ENCODE data around the gene AS3MT. TPM values are rescaled to one million over a fixed set of nuclear protein-coding genes. Genes with fewer than 3 reads are reported as not detected.

The AS3MT gene
- total RNA-seq, 6 experiments from 2014 or later = 5.3 to 23.2 (median 14.4) TPM

DNA sequence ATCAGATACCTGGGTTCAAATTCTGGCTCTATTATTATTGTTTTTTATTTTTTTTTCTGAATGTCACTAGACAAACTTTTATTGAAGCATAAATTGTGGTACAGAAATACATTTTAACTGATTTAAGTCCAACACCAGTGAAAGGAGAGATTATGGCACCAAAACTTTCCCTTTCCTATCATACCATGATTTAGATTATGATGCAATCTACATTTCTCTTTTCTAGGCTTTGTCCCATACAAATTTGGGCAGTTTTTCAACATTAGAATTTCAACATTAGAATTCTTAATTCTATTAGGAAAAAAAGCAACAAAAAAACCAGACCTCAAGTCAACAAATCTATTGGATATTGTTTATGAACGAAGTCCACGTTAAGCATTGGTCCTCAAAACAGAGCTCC, 11.0 kb downstream of the AS3MT start:
- H3K4me3 ChIP-seq = no peak overlapping the region
- no peaks in the 10 kb centered on the region for H3K9me3 ChIP-seq
- no peaks in the 10 kb centered on the region for H3K27me3 ChIP-seq
- H3K4me1 ChIP-seq = peaks cover 0 to 21% (median 8%) of the 10 kb centered on the region in 4 donors
- no peak for DNase-seq
- ATAC-seq = no peak
- peaks cover 0 to 9% (median 4%) of the 10 kb centered on the region in 4 donors for H3K36me3 ChIP-seq
- 69% methylated on average over 2 of the region's 2 CpGs for WGBS (ENCODE audit: insufficient coverage, low coverage, low lambda C conversion rate, missing lambda C conversion rate)
- H3K27ac ChIP-seq = no peak overlapping the region
- no peak for TF ChIP-seq POLR2A (IDR thresholded peaks at IDR 0.05)
- TF ChIP-seq, protein P1, sequence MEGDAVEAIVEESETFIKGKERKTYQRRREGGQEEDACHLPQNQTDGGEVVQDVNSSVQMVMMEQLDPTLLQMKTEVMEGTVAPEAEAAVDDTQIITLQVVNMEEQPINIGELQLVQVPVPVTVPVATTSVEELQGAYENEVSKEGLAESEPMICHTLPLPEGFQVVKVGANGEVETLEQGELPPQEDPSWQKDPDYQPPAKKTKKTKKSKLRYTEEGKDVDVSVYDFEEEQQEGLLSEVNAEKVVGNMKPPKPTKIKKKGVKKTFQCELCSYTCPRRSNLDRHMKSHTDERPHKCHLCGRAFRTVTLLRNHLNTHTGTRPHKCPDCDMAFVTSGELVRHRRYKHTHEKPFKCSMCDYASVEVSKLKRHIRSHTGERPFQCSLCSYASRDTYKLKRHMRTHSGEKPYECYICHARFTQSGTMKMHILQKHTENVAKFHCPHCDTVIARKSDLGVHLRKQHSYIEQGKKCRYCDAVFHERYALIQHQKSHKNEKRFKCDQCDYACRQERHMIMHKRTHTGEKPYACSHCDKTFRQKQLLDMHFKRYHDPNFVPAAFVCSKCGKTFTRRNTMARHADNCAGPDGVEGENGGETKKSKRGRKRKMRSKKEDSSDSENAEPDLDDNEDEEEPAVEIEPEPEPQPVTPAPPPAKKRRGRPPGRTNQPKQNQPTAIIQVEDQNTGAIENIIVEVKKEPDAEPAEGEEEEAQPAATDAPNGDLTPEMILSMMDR (IDR thresholded peaks at IDR 0.05) = no peak
- intact Hi-C loops (cut with DNase I) = no loop called here

DNA sequence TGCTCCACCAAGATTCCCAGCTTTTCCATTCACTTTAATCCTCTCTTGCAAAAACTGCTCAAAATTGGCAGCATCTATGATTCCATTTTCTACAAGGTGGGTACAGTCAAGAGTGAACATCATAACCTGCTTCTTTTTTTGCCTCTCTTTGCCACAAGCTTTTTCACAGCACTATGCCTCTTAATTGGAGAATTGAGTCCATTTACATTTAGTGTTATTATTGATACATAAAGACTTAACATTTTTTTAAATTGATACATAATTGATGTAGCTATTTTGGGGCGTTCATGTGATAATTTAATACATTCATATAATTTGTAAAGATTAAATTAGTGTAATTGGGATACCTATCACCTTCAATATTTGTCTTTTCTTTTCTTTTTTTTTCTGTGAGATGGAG, 18.8 kb downstream of the AS3MT start:
- no peaks in the 10 kb centered on the region for H3K27me3 ChIP-seq
- H3K9me3 ChIP-seq = no peaks in the 10 kb centered on the region
- no peak for ATAC-seq
- H3K27ac ChIP-seq = no peak overlapping the region
- peaks cover 0 to 21% (median 3%) of the 10 kb centered on the region in 4 donors for H3K36me3 ChIP-seq
- TF ChIP-seq, protein P1 (IDR thresholded peaks at IDR 0.05) = no peak
- no peak for TF ChIP-seq POLR2A (IDR thresholded peaks at IDR 0.05)
- no peak overlapping the region for H3K4me3 ChIP-seq
- H3K4me1 ChIP-seq = no peaks in the 10 kb centered on the region
- WGBS (ENCODE audit: insufficient coverage, low coverage, low lambda C conversion rate, missing lambda C conversion rate) = 90% methylated on average over 1 of the region's 1 CpG
- no peak for DNase-seq
- intact Hi-C loops (cut with DNase I) = no loop called here

DNA sequence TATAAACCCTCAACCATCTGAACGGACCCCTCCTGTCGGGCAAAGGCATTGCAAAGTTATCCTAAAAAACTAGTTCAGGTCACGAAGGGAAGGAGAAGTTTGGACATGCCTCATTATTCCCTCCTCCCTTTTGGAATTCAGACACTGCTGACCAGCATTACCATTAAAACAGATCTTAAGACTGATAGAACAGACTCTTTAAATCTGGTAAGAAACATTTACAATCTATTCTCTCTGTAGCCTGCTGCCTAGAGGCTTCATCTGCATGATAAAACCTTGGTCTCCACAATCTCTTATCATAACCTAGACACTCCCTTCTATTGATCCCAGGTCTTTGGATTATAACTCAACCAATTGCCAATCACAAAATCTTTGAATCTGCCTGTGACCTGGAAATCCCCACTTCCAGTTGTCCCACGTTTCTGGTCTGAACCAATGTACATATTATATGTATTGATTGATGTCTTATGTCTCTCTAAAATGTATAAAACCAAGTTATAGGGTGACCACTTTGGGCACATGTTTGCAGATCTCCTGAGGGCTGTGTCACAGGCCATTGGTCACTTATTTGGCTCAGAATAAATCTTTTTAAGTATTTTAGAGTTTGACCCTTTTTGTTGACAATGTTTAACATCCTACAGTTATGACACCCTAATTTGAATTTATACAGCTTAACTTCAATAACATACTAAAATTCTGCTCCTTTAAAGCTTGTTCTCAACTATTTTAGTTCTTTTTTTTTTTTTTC, 25.4 kb downstream of the AS3MT start:
- no peaks in the 10 kb centered on the region for H3K9me3 ChIP-seq
- 60% methylated on average over 3 of the region's 4 CpGs for WGBS (ENCODE audit: insufficient coverage, low coverage, low lambda C conversion rate, missing lambda C conversion rate)
- intact Hi-C loops (cut with DNase I) = no loop called here
- peaks cover 0 to 14% (median 0%) of the 10 kb centered on the region in 4 donors for H3K4me1 ChIP-seq
- H3K27me3 ChIP-seq = no peaks in the 10 kb centered on the region
- DNase-seq = peak in 1 of 3 donors; percentile 21
- no peak for TF ChIP-seq POLR2A (IDR thresholded peaks at IDR 0.05)
- TF ChIP-seq, protein P1 (IDR thresholded peaks at IDR 0.05) = no peak
- peak in 3 of 4 donors; percentile 47 to 69 (median 53) for ATAC-seq
- no peak overlapping the region for H3K4me3 ChIP-seq
- peaks cover 0 to 24% (median 3%) of the 10 kb centered on the region in 4 donors for H3K36me3 ChIP-seq
- H3K27ac ChIP-seq = no peak overlapping the region

DNA sequence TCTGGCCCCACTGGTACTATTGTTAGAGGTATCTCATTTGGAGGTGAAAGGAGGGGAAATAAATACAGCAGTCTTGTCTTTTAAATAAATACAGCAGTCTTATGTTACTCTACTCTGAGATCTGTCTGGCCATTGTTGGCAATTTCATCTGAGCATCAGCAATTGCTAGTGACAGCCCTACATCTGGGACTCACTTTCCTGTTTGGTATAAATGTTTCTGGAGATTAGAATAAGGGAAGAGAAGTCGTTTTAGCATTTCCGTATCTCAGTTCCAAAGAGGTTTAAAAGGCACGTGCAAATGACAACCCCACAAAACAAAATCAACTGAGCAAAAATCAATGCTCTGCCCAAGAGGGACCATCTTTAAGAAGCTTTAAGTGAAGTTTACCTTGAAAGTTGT, 30.7 kb downstream of the AS3MT start:
- TF ChIP-seq, protein P1 (IDR thresholded peaks at IDR 0.05) = no peak
- TF ChIP-seq POLR2A (IDR thresholded peaks at IDR 0.05) = no peak
- DNase-seq (no peak), ATAC-seq (no peak)
- 44% methylated on average over 3 of the region's 3 CpGs for WGBS (ENCODE audit: insufficient coverage, low coverage, low lambda C conversion rate, missing lambda C conversion rate)
- no peak overlapping the region for H3K4me3 ChIP-seq
- H3K27ac ChIP-seq = no peak overlapping the region
- no peaks in the 10 kb centered on the region for H3K9me3 ChIP-seq
- peaks cover 0 to 2% (median 0%) of the 10 kb centered on the region in 4 donors for H3K4me1 ChIP-seq
- H3K27me3 ChIP-seq = no peaks in the 10 kb centered on the region
- H3K36me3 ChIP-seq = peaks cover 0 to 8% (median 0%) of the 10 kb centered on the region in 4 donors
- intact Hi-C loops (cut with DNase I) = loop anchor here (5.0 to 10.0 kb wide), 2 partner anchors 68 to 165 kb away; no protein-coding TSS in a partner anchor

Measured in right lobe of liver (tissue), 6 donors.